NCI-H446 (cell line): ENCODE results near the gene BTNL8.

Experiments
- DNase-seq, 2 experiments: peaks; one replicate each; lab custom pipeline; 2025; lab: John Stamatoyannopoulos, UW

The BTNL8 gene

DNA sequence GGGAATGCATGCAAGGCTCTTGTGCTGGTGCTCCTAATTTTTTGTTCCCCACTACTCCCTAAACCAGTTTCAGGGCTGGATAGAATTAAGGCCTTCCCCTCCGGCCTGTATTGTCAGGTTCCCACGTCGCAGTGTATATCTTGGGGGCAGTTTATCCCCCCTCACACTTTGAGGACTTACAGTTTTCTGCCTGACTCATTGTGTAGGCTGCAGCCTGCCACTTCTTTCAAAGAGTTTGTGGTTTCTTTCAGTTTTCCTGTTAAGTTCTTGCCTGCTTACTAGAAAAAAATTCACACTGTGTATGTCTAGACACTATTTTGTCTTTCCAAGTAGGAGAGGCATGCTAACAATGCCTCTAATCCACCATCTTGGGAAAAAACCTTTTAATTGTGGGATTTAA lies 61.2 kb downstream of the BTNL8 start:
- no peak for DNase-seq

DNA sequence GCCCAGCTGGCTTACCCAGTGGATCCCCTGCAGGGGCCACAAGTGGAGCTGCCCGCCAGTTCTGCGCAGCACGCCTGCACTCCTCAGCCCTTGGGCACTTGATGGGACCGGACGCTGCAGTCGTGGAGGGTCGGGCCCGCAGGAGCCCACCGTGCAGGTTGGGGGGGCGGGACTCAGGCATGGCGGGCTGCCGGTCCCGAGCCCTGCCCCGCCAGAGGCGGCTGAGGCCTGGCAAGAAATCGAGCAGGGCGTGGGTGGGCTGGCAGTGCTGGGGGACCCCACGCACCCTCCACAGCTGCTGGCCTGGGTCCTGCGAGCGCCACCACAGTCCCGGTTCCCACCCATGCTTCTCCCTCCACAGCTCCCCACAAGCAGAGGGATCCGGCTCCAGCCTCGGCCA lies 70.4 kb downstream of the BTNL8 start:
- no peak for DNase-seq

DNA sequence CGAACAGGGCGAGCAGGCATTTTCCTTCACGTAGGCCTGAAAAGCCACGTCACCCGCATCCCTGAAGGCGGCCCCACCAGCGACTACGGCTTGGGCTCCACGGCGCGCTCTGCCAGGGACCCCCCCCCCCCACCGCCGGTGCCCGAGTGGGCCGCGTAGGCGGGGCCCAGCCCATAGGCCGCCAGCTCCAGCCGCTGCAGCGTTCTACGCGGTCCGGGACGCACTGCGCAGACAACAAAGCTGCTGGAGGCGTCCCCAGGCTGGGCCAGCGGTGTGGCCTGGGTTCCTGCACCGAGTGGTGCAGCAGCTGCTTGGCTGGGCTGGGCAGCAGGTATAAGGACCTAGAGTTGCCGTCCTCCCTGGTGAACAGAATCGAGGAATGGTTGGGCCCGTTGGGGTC lies 71.4 kb downstream of the BTNL8 start:
- DNase-seq = no peak

DNA sequence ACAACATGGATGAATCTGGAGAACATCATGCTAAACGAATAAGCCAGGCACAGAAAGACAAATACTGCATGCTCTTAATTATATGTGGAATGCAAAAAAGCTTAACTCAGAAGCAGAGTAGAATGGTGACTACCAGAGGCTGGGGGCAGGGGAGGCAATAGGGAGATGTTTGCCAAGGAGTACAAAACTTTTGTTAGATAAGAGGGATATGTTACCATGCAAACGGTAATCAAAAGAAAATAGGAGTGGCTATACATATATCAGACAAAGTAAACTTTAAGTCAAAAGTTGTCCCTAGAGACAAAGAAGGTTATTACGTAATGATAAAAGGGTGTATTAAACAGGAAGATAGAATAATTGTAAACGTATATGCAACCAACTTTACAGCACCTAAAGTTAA lies 71.9 kb downstream of the BTNL8 start:
- no peak for DNase-seq

DNA sequence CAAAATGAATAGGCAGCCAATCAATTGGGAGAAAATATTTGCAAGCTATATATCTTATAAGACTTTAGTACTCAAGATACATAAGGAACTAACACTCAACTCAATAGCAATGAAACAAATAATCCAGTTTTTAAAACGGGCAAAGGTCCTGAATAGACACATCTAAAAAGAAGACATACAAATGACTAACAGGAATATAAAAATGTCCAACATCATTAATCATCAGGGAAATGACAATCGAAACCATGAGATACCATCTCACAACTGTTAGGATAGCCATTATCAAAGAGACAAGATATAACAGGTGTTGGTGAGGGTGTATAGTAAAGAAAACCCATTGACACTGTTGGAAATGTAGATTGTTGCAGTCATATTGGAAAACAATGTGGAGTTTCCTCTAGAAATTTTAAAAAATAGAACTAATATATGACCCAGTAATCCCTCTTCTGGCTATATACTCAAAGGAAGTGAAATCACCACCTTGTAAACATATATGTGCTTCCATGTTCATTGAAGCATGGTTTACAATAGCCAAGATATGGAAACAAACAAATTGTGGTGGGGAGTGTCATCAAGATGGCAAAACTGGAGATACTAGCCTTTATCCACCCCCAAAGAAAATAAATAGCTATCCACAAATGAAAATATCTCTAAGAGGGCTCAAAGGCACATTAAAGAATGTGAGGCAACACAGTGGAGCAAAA lies 75.8 kb downstream of the BTNL8 start:
- no peak for DNase-seq

DNA sequence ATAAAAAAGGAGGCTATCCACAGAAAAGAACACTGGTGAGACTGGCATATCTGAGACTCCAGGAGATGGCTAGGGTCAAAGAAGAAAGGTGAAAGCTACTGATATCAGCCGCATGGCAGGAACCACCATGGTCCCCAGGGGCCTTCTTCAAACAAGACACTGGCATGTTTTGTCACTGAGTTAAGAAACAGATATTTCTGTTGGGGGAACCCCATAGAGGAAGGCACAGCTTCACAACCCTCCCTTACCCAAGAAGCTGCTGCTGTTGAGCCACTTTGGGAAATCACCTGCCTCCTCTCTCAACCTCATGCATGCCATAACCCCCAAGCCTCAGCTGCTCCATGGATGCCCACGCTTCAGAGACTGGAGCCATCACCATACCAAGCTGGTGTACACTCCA lies 76.4 kb downstream of the BTNL8 start:
- no peak for DNase-seq

DNA sequence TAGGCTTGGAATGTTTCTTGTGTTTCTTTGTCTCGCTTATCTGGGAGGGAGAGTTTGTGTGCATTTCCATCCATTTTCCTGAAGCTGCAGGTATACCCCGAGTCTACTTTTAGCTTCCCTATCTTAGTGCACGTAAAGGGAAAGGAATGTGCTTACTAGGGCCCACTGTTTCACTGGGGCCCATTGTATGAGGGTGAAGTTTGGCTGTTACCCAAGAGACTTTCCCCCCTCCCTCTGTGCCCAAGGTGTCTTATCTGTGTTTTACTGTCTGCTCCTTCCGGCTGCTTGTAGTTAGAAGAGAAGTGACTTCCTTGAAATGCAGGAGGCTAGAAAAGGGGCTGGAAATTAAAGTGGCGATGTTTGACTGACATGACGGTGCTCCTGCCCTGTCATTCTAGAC lies 77.6 kb downstream of the BTNL8 start:
- DNase-seq = no peak

DNA sequence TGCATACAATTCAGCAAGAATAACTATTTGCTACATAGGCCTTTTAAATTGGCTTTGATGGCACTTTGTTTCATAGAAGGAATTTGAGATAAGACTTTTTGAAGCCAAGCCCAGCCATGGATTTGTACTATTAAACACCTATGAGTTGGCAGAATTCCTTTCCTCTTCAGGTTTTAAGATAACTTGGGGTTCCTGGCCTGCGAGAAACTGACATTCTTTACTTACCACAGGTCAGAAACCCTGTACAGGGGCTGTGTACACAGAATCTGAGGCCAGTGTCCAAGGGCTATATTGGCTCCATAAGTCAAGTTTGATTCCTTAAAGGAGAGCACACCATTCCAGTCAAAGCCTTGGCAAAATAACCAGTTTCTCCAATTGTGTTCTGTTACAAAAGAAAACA lies 78.9 kb downstream of the BTNL8 start:
- DNase-seq = no peak

DNA sequence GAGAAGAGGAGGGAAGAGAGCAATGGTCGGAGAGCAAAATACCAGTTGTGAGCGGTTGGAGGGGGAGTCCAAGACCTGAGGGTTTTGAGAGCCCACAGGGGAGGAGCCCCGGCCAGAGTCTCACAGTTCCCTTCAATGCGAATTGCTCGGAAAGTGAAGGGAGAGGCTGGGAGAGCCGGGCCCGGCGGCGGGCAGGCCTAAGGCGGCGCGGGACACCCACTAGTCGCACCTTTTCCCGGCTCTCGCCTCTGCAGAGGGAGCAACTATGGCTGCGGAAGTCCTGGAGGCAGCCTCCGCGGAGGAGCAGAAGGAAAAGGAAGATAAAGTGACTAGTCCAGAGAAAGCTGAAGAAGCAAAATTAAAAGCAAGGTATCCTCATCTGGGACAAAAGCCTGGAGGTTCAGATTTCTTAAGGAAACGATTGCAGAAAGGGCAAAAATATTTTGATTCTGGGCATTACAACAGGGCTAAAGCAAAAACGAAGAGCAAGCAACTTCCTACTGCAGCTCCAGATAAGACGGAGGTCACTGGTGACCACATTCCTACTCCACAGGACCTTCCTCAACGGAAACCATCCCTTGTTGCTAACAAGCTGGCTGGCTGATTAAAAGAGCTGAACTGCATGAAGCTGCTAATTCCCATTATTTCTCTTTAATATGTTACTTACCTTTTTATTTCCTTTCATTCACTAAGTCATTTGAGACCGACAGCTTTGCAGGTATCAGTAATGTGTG lies 83.2 kb downstream of the BTNL8 start:
- DNase-seq = no peak

DNA sequence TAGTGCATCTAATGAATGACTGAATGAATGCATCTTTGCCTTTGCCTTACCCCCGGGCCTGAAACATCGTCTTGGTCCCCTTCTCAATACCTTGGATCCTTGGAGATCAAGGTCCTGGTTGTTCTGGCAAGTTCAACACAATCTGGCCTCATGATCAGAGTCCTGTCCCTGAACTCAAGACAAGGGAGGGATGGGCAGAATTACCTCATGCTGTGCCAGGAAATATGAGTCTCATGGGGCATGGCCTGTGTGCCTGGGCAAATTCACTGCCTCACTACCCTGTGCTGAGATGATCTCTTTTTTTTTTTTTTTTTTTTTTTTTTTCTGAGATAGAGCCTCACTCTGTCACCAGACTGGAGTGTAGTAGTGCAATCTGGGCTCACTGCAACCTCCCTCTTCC lies 89.1 kb downstream of the BTNL8 start:
- no peak for DNase-seq

DNA sequence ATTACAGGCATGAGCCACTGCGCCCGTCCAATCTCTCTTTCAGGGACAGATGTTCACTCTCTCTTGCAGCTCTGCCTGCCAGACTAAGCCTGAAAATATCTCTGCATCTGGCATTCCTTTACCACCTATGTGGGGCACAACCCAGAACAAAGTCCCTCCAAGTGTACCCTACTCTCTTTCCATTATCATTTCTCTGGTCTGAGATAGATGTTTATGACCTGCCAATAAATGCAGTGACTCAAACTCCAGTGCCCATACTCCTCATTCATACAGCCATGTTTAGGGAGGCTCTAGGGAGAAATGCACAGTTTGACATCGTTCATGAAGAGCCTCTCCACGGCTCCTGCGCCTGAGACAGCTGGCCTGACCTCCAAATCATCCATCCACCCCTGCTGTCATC lies 89.6 kb downstream of the BTNL8 start, which contains the start of gene BTNL3:
Gene BTNL3, plus strand, starts transcription at position 255 of the 400 bp plus-strand sequence. CDS start 183 bp downstream, outside the sequence.
- no peak for DNase-seq

DNA sequence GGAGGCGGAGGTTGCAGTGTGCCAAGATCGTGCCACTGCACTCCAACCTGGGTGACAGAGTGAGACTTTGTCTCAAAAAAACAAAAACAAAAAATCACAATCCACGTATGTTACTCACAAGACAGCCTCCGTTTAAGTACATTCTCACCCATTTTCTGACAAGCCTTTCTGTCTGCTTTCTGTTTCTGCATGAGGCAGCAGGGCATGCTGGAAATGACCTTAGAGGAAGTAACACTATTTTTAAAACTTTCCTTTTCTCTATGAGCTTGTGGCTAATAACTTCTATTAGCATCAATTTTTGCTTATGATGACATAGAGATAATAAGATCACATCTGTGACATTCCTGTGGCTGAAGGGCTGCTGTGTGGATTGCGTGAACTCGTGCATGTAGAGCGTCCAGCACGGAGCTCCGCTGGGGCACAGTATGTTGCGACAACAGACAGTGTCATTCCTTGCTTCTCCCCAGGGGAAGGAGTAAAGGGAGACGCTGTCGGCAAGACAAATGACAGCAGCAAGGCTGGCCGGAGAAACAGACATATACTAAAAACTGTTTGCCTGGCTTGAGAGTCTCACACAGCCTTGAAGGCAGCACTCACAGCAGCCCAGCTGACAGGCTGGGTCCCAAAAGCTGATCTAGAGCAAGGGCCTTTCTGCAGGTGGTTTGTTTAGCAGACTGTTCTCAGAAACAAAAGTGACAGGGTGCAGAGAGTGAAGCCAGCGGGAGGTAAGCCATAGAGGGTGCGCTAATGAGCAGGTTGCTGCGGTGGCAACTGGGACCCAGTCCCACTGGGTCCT lies 91.3 kb downstream of the BTNL8 start:
- no peak for DNase-seq

DNA sequence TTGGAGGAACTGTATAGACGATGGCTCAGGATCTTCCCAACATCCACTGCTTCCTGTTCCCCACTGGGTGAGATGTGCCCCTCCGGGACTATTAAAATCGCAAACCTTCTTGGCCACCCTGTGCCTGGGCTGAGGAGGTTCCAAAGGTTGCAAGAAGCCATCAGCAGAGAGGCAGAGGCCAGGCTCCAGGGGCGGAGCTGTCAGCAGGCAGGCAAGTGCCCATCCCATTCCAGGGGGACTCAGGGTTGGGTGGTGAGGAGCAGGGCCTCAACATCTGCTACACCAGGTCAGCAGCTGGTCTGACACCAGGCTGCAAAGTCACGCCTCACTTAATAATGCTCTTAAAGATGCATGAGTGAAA lies 91.9 kb downstream of the BTNL8 start:
- no peak for DNase-seq
